Measurements from ENCODE around the gene ATP1B3. TPM values are rescaled to one million over a fixed set of nuclear protein-coding genes. Genes with fewer than 3 reads are reported as not detected.

The ATP1B3 gene
- total and polyA plus RNA-seq, 9 of the 15 experiments (the other 6 are each of a cell fraction or from before 2014, with no cell fraction given): 48.3 to 202 (median 123) TPM

GRCh38 chr3:141877911-141878310 is 1.5 kb downstream of the ATP1B3 start (continued):
- TF ChIP-seq CBX3 (IDR thresholded peaks at IDR 0.05; ENCODE audit: borderline replicate concordance in 1 of 2, low read length in 2 of 2) (no peak), STAT5A (IDR thresholded peaks at IDR 0.05; ENCODE audit: borderline replicate concordance, low read length) (no peak), GTF2B (IDR thresholded peaks at IDR 0.05; ENCODE audit: extremely low read depth, insufficient read length) (no peak), KDM1A (IDR thresholded peaks at IDR 0.05) (peak; percentile 69 to 83), CEBPG (CRISPR knock-in tag; IDR thresholded peaks at IDR 0.05) (no peak), CEBPG (tag; conservative IDR thresholded peaks at IDR 0.05 in 1 of 2, IDR thresholded peaks at IDR 0.05 in 1 of 2) (no peak), SIN3B (IDR thresholded peaks at IDR 0.05; ENCODE audit: low read depth) (no peak), CBX1 (IDR thresholded peaks at IDR 0.05; ENCODE audit: low read depth) (no peak), SAP30 (IDR thresholded peaks at IDR 0.05; ENCODE audit: borderline replicate concordance, insufficient read depth, low read depth, low read length, poor library complexity, severe bottlenecking) (no peak), ZNF217 (CRISPR knock-in tag; IDR thresholded peaks at IDR 0.05) (no peak), ZNF280B (CRISPR knock-in tag; IDR thresholded peaks at IDR 0.05) (no peak), ZNF133 (CRISPR knock-in tag; IDR thresholded peaks at IDR 0.05) (no peak), PHTF2 (CRISPR knock-in tag; IDR thresholded peaks at IDR 0.05) (no peak), ZNF77 (CRISPR knock-in tag; IDR thresholded peaks at IDR 0.05) (no peak), PATZ1 (CRISPR knock-in tag; IDR thresholded peaks at IDR 0.05; ENCODE audit: borderline replicate concordance) (no peak), MEIS2 (IDR thresholded peaks at IDR 0.05; ENCODE audit: partially characterized antibody) (no peak), NUFIP1 (IDR thresholded peaks at IDR 0.05; ENCODE audit: partially characterized antibody) (no peak), HNRNPH1 (optimal IDR thresholded peaks at IDR 0.05; ENCODE audit: low read depth, low read length) (no peak), TRIM24 (IDR thresholded peaks at IDR 0.05) (no peak), HDAC6 (IDR thresholded peaks at IDR 0.05; ENCODE audit: low read depth, low read length) (no peak)
- TF ChIP-seq, protein P1, sequence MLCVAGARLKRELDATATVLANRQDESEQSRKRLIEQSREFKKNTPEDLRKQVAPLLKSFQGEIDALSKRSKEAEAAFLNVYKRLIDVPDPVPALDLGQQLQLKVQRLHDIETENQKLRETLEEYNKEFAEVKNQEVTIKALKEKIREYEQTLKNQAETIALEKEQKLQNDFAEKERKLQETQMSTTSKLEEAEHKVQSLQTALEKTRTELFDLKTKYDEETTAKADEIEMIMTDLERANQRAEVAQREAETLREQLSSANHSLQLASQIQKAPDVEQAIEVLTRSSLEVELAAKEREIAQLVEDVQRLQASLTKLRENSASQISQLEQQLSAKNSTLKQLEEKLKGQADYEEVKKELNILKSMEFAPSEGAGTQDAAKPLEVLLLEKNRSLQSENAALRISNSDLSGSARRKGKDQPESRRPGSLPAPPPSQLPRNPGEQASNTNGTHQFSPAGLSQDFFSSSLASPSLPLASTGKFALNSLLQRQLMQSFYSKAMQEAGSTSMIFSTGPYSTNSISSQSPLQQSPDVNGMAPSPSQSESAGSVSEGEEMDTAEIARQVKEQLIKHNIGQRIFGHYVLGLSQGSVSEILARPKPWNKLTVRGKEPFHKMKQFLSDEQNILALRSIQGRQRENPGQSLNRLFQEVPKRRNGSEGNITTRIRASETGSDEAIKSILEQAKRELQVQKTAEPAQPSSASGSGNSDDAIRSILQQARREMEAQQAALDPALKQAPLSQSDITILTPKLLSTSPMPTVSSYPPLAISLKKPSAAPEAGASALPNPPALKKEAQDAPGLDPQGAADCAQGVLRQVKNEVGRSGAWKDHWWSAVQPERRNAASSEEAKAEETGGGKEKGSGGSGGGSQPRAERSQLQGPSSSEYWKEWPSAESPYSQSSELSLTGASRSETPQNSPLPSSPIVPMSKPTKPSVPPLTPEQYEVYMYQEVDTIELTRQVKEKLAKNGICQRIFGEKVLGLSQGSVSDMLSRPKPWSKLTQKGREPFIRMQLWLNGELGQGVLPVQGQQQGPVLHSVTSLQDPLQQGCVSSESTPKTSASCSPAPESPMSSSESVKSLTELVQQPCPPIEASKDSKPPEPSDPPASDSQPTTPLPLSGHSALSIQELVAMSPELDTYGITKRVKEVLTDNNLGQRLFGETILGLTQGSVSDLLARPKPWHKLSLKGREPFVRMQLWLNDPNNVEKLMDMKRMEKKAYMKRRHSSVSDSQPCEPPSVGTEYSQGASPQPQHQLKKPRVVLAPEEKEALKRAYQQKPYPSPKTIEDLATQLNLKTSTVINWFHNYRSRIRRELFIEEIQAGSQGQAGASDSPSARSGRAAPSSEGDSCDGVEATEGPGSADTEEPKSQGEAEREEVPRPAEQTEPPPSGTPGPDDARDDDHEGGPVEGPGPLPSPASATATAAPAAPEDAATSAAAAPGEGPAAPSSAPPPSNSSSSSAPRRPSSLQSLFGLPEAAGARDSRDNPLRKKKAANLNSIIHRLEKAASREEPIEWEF (CRISPR knock-in tag; IDR thresholded peaks at IDR 0.05): no peak
